NCI-H1092 (cell line): ENCODE measurements around the gene FAM209A.
A peak's percentile ranks its signal among the peaks of the same experiment; 100 is the strongest.
"Not testable (repeated sequence)": the region's sequence is repeated elsewhere in the genome, so short reads cannot be mapped to it uniquely, and the experiment has no call there.

Source experiments
- DNase-seq: peaks from one replicate; lab custom pipeline; 2025; lab: John Stamatoyannopoulos, UW

The FAM209A gene

DNA sequence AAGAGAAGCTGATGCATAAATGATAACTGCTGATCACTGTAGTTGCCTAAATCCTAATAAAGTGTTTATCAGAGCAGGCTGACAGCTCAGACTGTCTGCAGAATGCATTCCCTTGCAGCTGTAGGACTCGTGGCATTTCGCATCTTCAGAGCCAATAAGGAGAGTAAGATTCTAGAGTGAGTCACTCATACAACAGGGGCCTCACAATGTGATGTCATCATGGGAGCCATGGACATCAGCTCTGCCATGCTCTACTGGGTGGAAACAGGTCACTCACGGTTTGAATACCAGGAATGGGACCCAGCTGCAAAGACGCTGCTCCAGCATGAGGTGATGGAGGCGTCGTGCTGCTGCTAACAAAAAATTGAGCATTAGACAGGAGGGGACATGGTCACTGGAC lies 15.9 kb downstream of the FAM209A start:
- DNase-seq, result no peak

DNA sequence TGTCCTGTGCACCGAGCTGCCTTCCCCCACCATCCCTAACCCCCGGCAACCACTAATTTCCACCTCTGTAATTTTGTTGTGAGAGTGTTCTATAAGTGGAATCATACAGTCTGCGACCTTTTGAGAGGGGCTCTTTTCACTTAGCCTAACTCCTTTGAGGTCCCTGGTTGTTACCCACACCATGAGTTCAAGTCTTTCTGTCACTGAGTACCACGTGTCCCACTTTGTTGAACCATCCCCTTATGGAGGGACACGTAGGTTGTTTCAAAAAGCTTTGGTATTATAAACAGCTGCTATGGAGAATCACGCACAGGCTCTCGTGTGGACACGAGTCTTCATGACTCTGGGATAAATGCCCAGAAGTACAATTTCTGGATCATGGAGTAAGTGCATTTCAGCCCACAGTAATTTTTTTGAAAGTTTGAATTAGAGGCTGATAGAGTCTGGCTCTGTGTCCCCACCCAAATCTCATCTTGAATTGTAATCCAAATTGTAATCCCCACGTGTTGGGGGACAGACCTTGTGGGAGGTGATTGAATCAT lies 18.0 kb downstream of the FAM209A start:
- DNase-seq, result no peak

DNA sequence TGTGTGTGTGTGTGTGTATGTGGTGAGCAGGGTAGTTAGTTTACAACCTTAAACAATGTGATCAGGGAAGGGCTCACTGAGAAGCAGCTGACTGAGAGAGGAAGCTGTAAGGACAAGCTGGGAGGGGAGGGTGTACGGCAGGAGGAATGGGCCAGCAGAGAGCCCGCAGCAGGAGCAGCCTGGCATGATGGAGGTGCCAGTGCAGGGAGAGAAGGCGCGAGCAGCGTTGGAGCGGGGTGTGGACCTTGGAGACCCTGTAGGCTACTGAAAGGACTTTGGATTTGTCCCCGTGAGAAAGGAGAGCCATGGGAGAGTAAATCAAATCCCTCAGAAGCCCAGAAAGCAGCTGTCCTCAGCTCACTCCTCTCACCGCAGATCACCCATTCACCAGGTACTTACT lies 27.0 kb downstream of the FAM209A start:
- no peak for DNase-seq

DNA sequence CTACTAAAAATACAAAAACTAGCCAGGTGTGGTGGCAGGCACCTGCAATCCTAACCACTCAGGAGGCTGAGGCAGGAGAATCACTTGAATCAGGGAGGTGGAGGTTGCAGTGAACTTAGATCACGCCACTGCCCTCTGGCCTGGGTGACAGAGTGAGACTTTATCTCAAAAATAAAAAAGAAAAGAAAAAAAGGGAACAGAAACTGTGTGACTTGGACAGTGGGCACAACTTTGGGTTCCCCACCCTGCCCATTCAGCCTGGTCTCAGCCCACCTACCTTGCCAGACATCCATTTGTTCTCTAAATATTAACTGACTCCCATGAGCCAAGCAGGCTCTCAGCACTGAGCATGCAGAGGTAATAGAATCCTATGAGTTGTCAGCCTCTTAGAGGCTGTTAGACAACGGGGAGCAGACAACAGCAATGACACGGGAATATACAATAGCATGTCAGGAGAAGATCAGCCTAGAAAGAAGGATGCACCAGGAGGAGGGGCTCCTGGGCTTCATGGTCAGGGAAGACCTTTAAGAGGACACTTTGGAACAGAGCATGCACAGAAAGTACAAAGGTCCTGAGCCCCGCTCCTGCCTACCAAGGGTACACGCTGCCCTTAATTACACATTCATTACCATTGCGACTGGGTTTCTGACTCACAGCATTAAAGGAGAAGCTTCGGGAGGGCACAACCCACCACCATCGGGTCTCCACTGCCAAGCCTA lies 28.5 kb downstream of the FAM209A start:
- DNase-seq, result no peak

DNA sequence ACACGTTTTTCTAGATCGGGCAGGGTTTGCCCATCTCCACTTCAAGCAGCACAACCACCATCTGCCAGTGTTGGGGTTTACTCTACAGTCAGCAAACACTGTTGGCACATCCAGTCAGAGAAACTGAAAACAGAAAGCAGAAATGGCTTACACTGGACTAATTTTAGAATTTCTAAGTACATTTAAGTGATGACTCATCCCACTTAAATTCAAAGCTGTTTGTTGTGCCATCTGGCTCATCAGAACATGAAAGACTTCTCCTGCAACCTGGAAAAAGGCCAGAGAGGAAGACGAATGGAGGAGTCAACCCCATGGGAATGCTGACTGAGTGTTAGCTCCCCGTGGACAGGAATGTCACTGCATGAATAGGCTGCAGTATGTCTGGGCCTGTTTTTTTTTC lies 30.3 kb downstream of the FAM209A start:
- DNase-seq, result peak; percentile 33

DNA sequence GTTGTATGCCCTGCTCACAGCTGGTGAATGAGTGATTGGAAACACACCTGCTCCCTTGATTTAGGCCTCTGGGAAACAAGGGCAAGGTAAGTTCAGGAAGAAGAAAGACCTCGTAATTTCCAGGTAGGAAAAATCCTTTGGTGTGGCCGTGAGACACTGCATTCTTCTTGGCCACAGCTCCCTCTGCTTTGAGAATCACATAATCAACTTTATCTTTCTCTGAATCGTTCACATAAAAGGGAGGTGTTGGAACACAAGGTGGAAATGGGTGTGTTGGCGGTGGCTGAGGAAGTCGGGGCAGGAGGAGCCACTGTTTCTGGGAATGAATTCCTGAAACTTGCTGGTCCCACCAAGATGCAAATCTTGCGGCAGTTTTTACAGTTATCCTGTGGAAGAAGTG lies 34.4 kb downstream of the FAM209A start:
- no peak for DNase-seq

DNA sequence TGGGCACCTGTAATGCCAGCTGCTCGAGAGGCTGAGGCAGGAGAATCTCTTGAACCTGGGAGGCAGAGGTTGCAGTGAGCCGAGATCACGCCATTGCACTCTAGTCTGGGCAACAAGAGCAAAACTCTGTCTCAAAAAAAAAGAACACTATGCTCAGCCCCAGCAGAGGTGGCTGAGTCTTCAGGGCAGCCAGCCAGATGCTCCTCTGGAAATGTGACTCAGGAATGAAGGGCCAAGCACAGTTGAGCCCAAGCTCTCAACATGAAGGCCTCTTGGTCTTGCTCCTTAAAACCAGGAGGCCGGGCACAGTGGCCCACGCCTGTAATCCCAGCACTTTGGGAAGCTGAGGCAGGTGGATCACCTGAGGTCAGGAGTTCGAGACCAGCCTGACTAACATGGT lies 40.0 kb downstream of the FAM209A start:
- not testable (repeated sequence) for DNase-seq

DNA sequence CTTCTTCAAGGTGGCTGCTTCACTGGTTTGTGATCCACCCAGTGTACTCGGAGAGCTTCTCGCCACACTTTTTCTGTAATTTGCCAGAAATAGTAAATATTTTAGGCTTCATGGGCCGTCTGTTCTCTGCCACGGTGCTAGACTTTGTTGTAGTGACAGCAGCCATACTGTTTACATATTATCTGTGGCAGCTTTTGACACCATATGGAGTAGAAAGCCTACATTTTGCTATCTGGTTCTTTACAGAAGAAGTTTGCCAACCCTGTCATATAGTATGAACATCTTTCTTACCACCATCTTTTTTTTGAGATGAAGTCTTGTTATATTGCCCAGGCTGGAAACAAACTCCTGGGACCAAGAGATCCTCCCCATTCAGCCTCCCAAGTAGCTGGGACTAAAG lies 41.0 kb downstream of the FAM209A start:
- DNase-seq, result no peak

DNA sequence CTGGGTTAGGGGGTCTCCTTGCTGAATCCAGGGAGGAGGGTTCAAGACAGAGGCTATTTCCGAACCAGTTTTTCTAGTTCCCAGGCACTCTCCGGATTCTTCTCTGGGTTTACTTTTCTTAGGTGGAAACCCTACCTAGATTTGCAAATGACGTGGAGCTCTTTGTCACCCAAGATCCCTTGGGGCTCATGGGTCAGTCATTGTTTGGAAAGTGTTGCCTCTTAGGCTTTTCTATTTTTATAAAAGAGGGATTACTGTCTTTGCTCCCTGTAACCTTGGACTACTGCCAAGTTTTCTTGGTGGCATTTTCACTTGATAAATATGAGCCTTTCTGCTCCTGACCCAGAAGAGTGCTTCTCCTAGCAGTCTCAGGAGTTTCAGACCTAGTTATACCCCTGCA lies 42.1 kb downstream of the FAM209A start:
- DNase-seq, result no peak

DNA sequence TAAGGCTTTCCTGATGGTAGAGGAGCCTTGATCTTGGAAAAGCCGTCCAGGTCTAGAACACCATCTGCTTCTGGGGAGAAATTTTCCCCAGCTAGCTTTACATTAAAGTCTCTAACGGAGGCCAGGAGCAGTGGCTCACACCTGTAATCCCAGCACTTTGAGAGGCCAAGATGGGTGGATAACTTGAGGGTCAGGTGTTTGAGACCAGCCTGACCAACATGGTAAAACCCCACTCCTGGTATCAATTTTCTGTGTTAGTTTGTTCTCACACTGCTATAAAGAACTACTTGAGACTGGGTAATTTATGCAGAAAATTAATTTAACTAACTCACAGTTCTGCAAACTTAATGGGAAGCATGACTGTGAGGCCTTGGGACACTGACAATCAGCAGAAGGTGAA lies 46.3 kb downstream of the FAM209A start:
- no peak for DNase-seq

DNA sequence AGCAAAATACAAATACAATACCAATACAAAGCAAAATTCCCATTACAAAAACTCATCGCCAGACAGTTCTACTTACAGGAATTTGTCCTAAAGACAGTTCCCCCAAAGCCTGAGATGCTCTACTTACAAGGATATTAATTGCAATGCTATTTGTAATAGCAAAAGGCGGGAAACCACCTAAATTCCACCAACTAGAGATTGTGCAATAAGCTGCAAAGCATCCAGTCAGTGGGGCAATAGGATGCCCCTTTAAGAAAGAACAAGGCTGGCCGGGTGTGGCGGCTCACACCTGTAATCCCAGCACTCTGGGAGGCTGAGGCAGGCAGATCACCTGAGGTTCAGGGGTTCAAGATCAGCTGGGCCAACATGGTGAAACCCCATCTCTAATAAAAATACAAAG lies 47.6 kb downstream of the FAM209A start:
- no peak for DNase-seq

DNA sequence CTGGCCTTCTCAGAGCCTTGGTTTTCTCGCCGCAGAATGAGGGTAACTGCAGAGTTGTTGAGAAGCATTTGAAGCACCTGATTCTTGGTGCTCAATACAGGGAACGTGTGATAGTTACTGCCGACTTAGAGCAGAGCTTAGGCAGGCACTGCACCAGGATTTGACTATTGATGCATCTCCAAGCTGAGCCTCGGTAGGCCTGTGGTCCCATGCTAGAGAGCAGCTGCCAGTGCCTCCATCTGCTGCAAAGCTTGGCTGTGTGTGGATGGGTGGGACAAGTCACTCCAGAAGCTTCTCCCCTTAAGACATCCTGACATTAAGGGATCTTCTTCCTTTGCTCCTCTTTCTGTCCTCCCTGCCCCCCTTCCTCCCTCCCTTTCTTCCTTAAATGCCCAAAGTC lies 49.4 kb downstream of the FAM209A start:
- DNase-seq, result no peak

DNA sequence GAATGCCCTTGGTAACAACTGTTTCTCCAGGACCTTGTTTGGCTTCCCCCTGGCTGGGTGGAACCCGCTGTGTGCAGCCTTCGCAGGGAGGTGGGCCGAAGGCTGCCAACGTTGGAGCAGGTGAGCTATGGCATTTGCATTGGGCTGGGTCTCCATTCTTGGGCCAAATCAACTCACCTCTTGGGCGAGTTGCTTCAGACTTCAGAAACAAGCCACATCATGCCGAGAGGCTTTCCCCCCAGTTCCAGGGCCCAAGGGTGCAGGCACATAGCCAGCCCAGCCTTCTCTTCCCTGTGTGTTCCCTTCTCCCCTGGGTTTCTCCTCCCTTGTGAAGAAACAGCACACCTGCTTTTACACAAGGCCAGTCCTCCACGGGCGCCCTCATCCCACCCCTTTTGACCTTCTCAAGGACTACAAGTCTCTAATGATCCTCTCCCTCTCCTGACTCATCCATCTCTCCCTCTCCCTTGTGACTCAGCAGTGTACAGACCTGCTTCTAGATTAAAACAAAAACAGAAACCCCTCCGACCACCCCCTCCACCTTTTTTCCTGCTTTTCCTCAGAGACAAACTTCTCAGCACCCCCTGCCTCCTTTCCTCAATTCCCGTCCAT lies 50.1 kb downstream of the FAM209A start:
- DNase-seq, result no peak

DNA sequence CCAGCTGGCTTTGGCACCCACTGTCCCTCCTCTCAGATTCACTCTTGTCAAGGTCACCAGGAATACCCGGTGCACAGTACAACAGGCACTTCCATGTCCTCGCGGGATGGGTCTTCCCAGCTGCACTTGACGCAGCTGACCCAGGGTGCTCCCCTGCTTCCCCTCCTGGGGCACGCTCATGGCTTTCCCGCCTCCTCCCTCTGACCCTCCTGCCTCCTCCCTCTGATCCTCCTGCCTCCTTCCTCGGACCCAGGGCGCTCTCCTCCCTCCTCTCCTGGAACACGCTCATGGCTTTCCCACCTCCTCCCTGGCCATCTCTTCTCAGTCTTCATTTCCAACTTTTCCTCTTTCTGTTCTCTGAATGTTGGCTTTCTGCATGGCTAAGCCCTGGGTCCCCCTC lies 50.6 kb downstream of the FAM209A start:
- no peak for DNase-seq
